Stimulated activated naive CD8-positive, alpha-beta T cell treated with anti-CD3 and anti-CD28 coated beads, Interleukin-15, Interleukin-2, amounts not matched to agents 100 ng/mL and 50 ng/mL, for 24 hours (primary cell): Measurements from ENCODE around the gene RALGAPA2.

ENCODE experiments used
- H3K27ac Mint-ChIP-seq: one replicate; pipeline ENCODE4 v1.8.0; 2021; ENCODE audit warnings: mild to moderate bottlenecking, mixed read lengths
- H3K27me3 Mint-ChIP-seq: one replicate; pipeline ENCODE4 v1.8.0; 2021; ENCODE audit warnings: mixed read lengths
- H3K36me3 Mint-ChIP-seq: one replicate; pipeline ENCODE4 v1.8.0; 2021; ENCODE audit warnings: low read depth, mixed read lengths
- H3K4me1 Mint-ChIP-seq: one replicate; pipeline ENCODE4 v1.8.0; 2021; ENCODE audit warnings: low read depth, mixed read lengths
- H3K4me3 Mint-ChIP-seq: one replicate; pipeline ENCODE4 v1.8.0; 2021; ENCODE audit warnings: mild to moderate bottlenecking, mixed read lengths
- H3K9me3 Mint-ChIP-seq: one replicate; pipeline ENCODE4 v1.8.0; 2021; ENCODE audit warnings: mixed read lengths

RALGAPA2 gene

GRCh38 chr20:20680991-20681508 is 31.4 kb downstream of the RALGAPA2 start:
- Mint-ChIP-seq H3K27me3 (no peaks in the 10 kb centered on the region), H3K36me3 (peaks cover 27% of the 10 kb centered on the region), H3K4me1 (peaks cover 41% of the 10 kb centered on the region), H3K27ac (no peak overlapping the region), H3K9me3 (no peaks in the 10 kb centered on the region), H3K4me3 (no peak overlapping the region)

- Mint-ChIP-seq H3K4me3 (no peak overlapping the region), H3K9me3 (no peaks in the 10 kb centered on the region), H3K4me1 (peaks cover 24% of the 10 kb centered on the region), H3K36me3 (peaks cover 27% of the 10 kb centered on the region), H3K27ac (no peak overlapping the region), H3K27me3 (no peaks in the 10 kb centered on the region)
Measured at GRCh38 chr20:20679316-20679715, 33.1 kb downstream of the RALGAPA2 start.

GRCh38 chr20:20677186-20677585 is 35.3 kb downstream of the RALGAPA2 start:
- no peaks in the 10 kb centered on the region for H3K9me3 Mint-ChIP-seq
- H3K27ac Mint-ChIP-seq: no peak overlapping the region
- no peaks in the 10 kb centered on the region for H3K27me3 Mint-ChIP-seq
- no peak overlapping the region for H3K4me3 Mint-ChIP-seq
- peaks cover 27% of the 10 kb centered on the region for H3K36me3 Mint-ChIP-seq
- H3K4me1 Mint-ChIP-seq: peaks cover 5% of the 10 kb centered on the region

GRCh38 chr20:20668639-20669038 is 43.8 kb downstream of the RALGAPA2 start:
- no peaks in the 10 kb centered on the region for H3K27me3 Mint-ChIP-seq
- peaks cover 4% of the 10 kb centered on the region for H3K36me3 Mint-ChIP-seq
- H3K27ac Mint-ChIP-seq: no peak overlapping the region
- no peaks in the 10 kb centered on the region for H3K9me3 Mint-ChIP-seq
- H3K4me3 Mint-ChIP-seq: no peak overlapping the region
- H3K4me1 Mint-ChIP-seq: peaks cover 20% of the 10 kb centered on the region

GRCh38 chr20:20666359-20666758 is 46.1 kb downstream of the RALGAPA2 start:
- Mint-ChIP-seq H3K9me3 (no peaks in the 10 kb centered on the region), H3K27ac (no peak overlapping the region), H3K4me3 (no peak overlapping the region), H3K36me3 (no peaks in the 10 kb centered on the region), H3K27me3 (no peaks in the 10 kb centered on the region), H3K4me1 (peaks cover 20% of the 10 kb centered on the region)

GRCh38 chr20:20665606-20666332 is 46.7 kb downstream of the RALGAPA2 start:
- Mint-ChIP-seq H3K27me3 (no peaks in the 10 kb centered on the region), H3K4me3 (no peak overlapping the region), H3K9me3 (no peaks in the 10 kb centered on the region), H3K4me1 (peaks cover 20% of the 10 kb centered on the region), H3K36me3 (no peaks in the 10 kb centered on the region), H3K27ac (no peak overlapping the region)

GRCh38 chr20:20664795-20665589 is 47.5 kb downstream of the RALGAPA2 start:
- peaks cover 20% of the 10 kb centered on the region for H3K4me1 Mint-ChIP-seq
- no peak overlapping the region for H3K4me3 Mint-ChIP-seq
- H3K27me3 Mint-ChIP-seq: no peaks in the 10 kb centered on the region
- H3K9me3 Mint-ChIP-seq: no peaks in the 10 kb centered on the region
- no peaks in the 10 kb centered on the region for H3K36me3 Mint-ChIP-seq
- no peak overlapping the region for H3K27ac Mint-ChIP-seq

GRCh38 chr20:20663841-20664240 is 48.6 kb downstream of the RALGAPA2 start:
- Mint-ChIP-seq H3K27ac (no peak overlapping the region), H3K36me3 (no peaks in the 10 kb centered on the region), H3K4me1 (peaks cover 18% of the 10 kb centered on the region), H3K27me3 (no peaks in the 10 kb centered on the region), H3K4me3 (no peak overlapping the region), H3K9me3 (no peaks in the 10 kb centered on the region)

GRCh38 chr20:20658871-20659431 is 53.5 kb downstream of the RALGAPA2 start:
- H3K27me3 Mint-ChIP-seq: no peaks in the 10 kb centered on the region
- no peak overlapping the region for H3K27ac Mint-ChIP-seq
- peaks cover 6% of the 10 kb centered on the region for H3K36me3 Mint-ChIP-seq
- no peaks in the 10 kb centered on the region for H3K9me3 Mint-ChIP-seq
- H3K4me3 Mint-ChIP-seq: no peak overlapping the region
- no peaks in the 10 kb centered on the region for H3K4me1 Mint-ChIP-seq

GRCh38 chr20:20658123-20658522 is 54.3 kb downstream of the RALGAPA2 start:
- no peak overlapping the region for H3K4me3 Mint-ChIP-seq
- H3K27ac Mint-ChIP-seq: no peak overlapping the region
- no peaks in the 10 kb centered on the region for H3K9me3 Mint-ChIP-seq
- peaks cover 6% of the 10 kb centered on the region for H3K36me3 Mint-ChIP-seq
- H3K4me1 Mint-ChIP-seq: no peaks in the 10 kb centered on the region
- H3K27me3 Mint-ChIP-seq: no peaks in the 10 kb centered on the region

GRCh38 chr20:20657092-20657491 is 55.4 kb downstream of the RALGAPA2 start:
- peaks cover 11% of the 10 kb centered on the region for H3K36me3 Mint-ChIP-seq
- no peaks in the 10 kb centered on the region for H3K27me3 Mint-ChIP-seq
- no peak overlapping the region for H3K27ac Mint-ChIP-seq
- no peaks in the 10 kb centered on the region for H3K4me1 Mint-ChIP-seq
- H3K4me3 Mint-ChIP-seq: no peak overlapping the region
- H3K9me3 Mint-ChIP-seq: no peaks in the 10 kb centered on the region

- H3K27me3 Mint-ChIP-seq: no peaks in the 10 kb centered on the region
- no peaks in the 10 kb centered on the region for H3K4me1 Mint-ChIP-seq
- peaks cover 11% of the 10 kb centered on the region for H3K36me3 Mint-ChIP-seq
- no peak overlapping the region for H3K4me3 Mint-ChIP-seq
- no peaks in the 10 kb centered on the region for H3K9me3 Mint-ChIP-seq
- no peak overlapping the region for H3K27ac Mint-ChIP-seq
Measured at GRCh38 chr20:20655883-20656282, 56.6 kb downstream of the RALGAPA2 start.

GRCh38 chr20:20649945-20650344 is 62.5 kb downstream of the RALGAPA2 start:
- no peaks in the 10 kb centered on the region for H3K9me3 Mint-ChIP-seq
- H3K27ac Mint-ChIP-seq: no peak overlapping the region
- H3K27me3 Mint-ChIP-seq: no peaks in the 10 kb centered on the region
- H3K4me1 Mint-ChIP-seq: no peaks in the 10 kb centered on the region
- H3K36me3 Mint-ChIP-seq: peaks cover 10% of the 10 kb centered on the region
- no peak overlapping the region for H3K4me3 Mint-ChIP-seq

- H3K27ac Mint-ChIP-seq: no peak overlapping the region
- no peaks in the 10 kb centered on the region for H3K27me3 Mint-ChIP-seq
- H3K4me3 Mint-ChIP-seq: no peak overlapping the region
- no peaks in the 10 kb centered on the region for H3K4me1 Mint-ChIP-seq
- H3K36me3 Mint-ChIP-seq: peaks cover 14% of the 10 kb centered on the region
- H3K9me3 Mint-ChIP-seq: no peaks in the 10 kb centered on the region
Measured at GRCh38 chr20:20643927-20644326, 68.5 kb downstream of the RALGAPA2 start.

GRCh38 chr20:20641783-20642182 is 70.7 kb downstream of the RALGAPA2 start:
- Mint-ChIP-seq H3K9me3 (no peaks in the 10 kb centered on the region), H3K4me1 (no peaks in the 10 kb centered on the region), H3K4me3 (no peak overlapping the region), H3K27me3 (no peaks in the 10 kb centered on the region), H3K36me3 (peaks cover 18% of the 10 kb centered on the region), H3K27ac (no peak overlapping the region)
